ENCODE data around the gene TSPAN5.

Gene TSPAN5

GRCh38 chr4:98663226-98664006, 5.0 kb upstream of the TSPAN5 start:
- no peak for TF ChIP-seq GABPA (IDR thresholded peaks at IDR 0.05; ENCODE audit: low read depth)
- no peak for TF ChIP-seq CTCF (IDR thresholded peaks at IDR 0.05; ENCODE audit: insufficient read depth, low read length)
- no peak for TF ChIP-seq POLR2AphosphoS5 (IDR thresholded peaks at IDR 0.05; ENCODE audit: low read depth)
- TF ChIP-seq SPI1 (IDR thresholded peaks at IDR 0.05; ENCODE audit: borderline replicate concordance, low read depth), result peak; percentile 40; the same call in 1 of the 2 replicates
- no peak for TF ChIP-seq REST (IDR thresholded peaks at IDR 0.05; ENCODE audit: insufficient replicate concordance, low read depth)
- H3K27me3 ChIP-seq (ENCODE audit: insufficient read depth, poor library complexity, severe bottlenecking), result peaks cover 15% of the 10 kb centered on the region
- no peak overlapping the region for H3K4me3 ChIP-seq (replicated peaks; ENCODE audit: insufficient read depth, low read length)
- peak in 1 of 2 experiments; percentile 38 for DNase-seq (ENCODE audit: low read depth in 1 of 2, low spot score in 1 of 2)
- no peak overlapping the region for H3K27ac ChIP-seq (replicated peaks)

GRCh38 chr4:98662626-98663225, 4.3 kb upstream of the TSPAN5 start:
- DNase-seq (ENCODE audit: low read depth in 1 of 2, low spot score in 1 of 2), result no peak
- peaks cover 18% of the 10 kb centered on the region for H3K27me3 ChIP-seq (ENCODE audit: insufficient read depth, poor library complexity, severe bottlenecking)
- TF ChIP-seq GABPA (IDR thresholded peaks at IDR 0.05; ENCODE audit: low read depth), result no peak
- H3K4me3 ChIP-seq (replicated peaks; ENCODE audit: insufficient read depth, low read length), result no peak overlapping the region
- H3K27ac ChIP-seq (replicated peaks), result no peak overlapping the region

GRCh38 chr4:98662055-98662453, 3.6 kb upstream of the TSPAN5 start:
- TF ChIP-seq REST (IDR thresholded peaks at IDR 0.05; ENCODE audit: insufficient replicate concordance, low read depth) (no peak), POLR2AphosphoS5 (IDR thresholded peaks at IDR 0.05; ENCODE audit: low read depth) (no peak), SPI1 (IDR thresholded peaks at IDR 0.05; ENCODE audit: borderline replicate concordance, low read depth) (no peak), GABPA (IDR thresholded peaks at IDR 0.05; ENCODE audit: low read depth) (no peak), CTCF (IDR thresholded peaks at IDR 0.05; ENCODE audit: insufficient read depth, low read length) (no peak)
- Histone ChIP-seq H3K27me3 (ENCODE audit: insufficient read depth, poor library complexity, severe bottlenecking) (peaks cover 25% of the 10 kb centered on the region), H3K4me3 (replicated peaks; ENCODE audit: insufficient read depth, low read length) (no peak overlapping the region), H3K27ac (replicated peaks) (no peak overlapping the region)
- no peak for DNase-seq (ENCODE audit: low read depth in 1 of 2, low spot score in 1 of 2)

GRCh38 chr4:98661371-98662054, 3.1 kb upstream of the TSPAN5 start:
- Histone ChIP-seq H3K4me3 (replicated peaks; ENCODE audit: insufficient read depth, low read length) (no peak overlapping the region), H3K27ac (replicated peaks) (no peak overlapping the region), H3K27me3 (ENCODE audit: insufficient read depth, poor library complexity, severe bottlenecking) (peaks cover 30% of the 10 kb centered on the region)
- TF ChIP-seq GABPA (IDR thresholded peaks at IDR 0.05; ENCODE audit: low read depth) (no peak), POLR2AphosphoS5 (IDR thresholded peaks at IDR 0.05; ENCODE audit: low read depth) (no peak), REST (IDR thresholded peaks at IDR 0.05; ENCODE audit: insufficient replicate concordance, low read depth) (no peak), SPI1 (IDR thresholded peaks at IDR 0.05; ENCODE audit: borderline replicate concordance, low read depth) (no peak), CTCF (IDR thresholded peaks at IDR 0.05; ENCODE audit: insufficient read depth, low read length) (no peak)
- DNase-seq (ENCODE audit: low read depth in 1 of 2, low spot score in 1 of 2), result no peak

Data from HL-60 (cell line).